K562 (cell line): ENCODE results near the gene PTH2. TPM values are rescaled to one million over a fixed set of nuclear protein-coding genes. Genes with fewer than 3 reads are reported as not detected.

Experiments used
- ASH1L ChIP-seq: fragments of 450-650 bp; IDR thresholded peaks from 2 replicates; pipeline ENCODE4 v1.6.1; 2018; ENCODE audit warnings: borderline replicate concordance, mild to moderate bottlenecking, low read depth; ENCODE audit not compliant: partially characterized antibody
- CBFB ChIP-seq: sonication (generic); formaldehyde crosslinking; IDR thresholded peaks from 2 replicates; pipeline ENCODE4 v1.4.0; 2020; ENCODE audit warnings: mild to moderate bottlenecking, missing genetic modification reagents
- CREB1 ChIP-seq, 2 experiments: sonication (generic) in 1 of 2; formaldehyde crosslinking in 1 of 2; IDR thresholded peaks; 2 replicates each; pipeline versions ENCODE4 v1.6.1 to v1.8.0; 2012 to 2022; ENCODE audit warnings: inconsistent platforms in 1 of 2, mild to moderate bottlenecking in 1 of 2, missing genetic modification reagents in 1 of 2, moderate library complexity in 1 of 2
- L3MBTL2 ChIP-seq: fragments of 450-650 bp; IDR thresholded peaks from 2 replicates; pipeline ENCODE4 v1.6.1; 2016; ENCODE audit warnings: mild to moderate bottlenecking, moderate library complexity
- MECOM ChIP-seq: fragments of 250-450 bp; sonication (Bioruptor Pico); IDR thresholded peaks from 2 replicates; pipeline ENCODE4 v1.8.0; 2022; ENCODE audit warnings: inconsistent platforms
- MYNN ChIP-seq, 2 experiments: sonication (generic); formaldehyde crosslinking in 1 of 2; IDR thresholded peaks; 2 replicates each; pipeline versions ENCODE4 v1.5.0 to v1.6.1; 2016 to 2020; ENCODE audit warnings: antibody characterized with exemption in 1 of 2, missing genetic modification reagents in 1 of 2
- RBBP5 ChIP-seq: fragments of 200-600 bp; sonication (generic); IDR thresholded peaks from 2 replicates; pipeline ENCODE4 v1.6.1; 2012; ENCODE audit warnings: borderline replicate concordance, mild to moderate bottlenecking, low read length, control low read depth, inconsistent platforms; ENCODE audit not compliant: insufficient read depth, poor library complexity, severe bottlenecking
- RNF2 ChIP-seq: sonication (generic); IDR thresholded peaks from 2 replicates; pipeline ENCODE4 v1.6.1; 2016
- SMAD1 ChIP-seq: fragments of 150-350 bp; IDR thresholded peaks from 2 replicates; pipeline ENCODE4 v1.6.1; 2014; ENCODE audit warnings: low read length, low read depth; ENCODE audit not compliant: partially characterized antibody
- WHSC1 ChIP-seq: IDR thresholded peaks from one replicate; pipeline ENCODE4 v1.6.1; 2012; ENCODE audit warnings: low read length, control low read depth, inconsistent platforms
- ZBTB2 ChIP-seq: fragments of 450-650 bp; IDR thresholded peaks from 2 replicates; pipeline ENCODE4 v1.6.1; 2016; ENCODE audit warnings: antibody characterized with exemption
- ZNF274 ChIP-seq: IDR thresholded peaks from 2 replicates; pipeline ENCODE4 v1.6.1; 2011; ENCODE audit warnings: low read depth, mild to moderate bottlenecking, low read length, moderate library complexity, borderline replicate concordance
- ZNF354B ChIP-seq: fragments of 250-450 bp; sonication (Bioruptor Pico); IDR thresholded peaks from 2 replicates; pipeline ENCODE4 v1.4.0; 2020
- ZNF79 ChIP-seq: fragments of 250-450 bp; sonication (Bioruptor Pico); IDR thresholded peaks from 2 replicates; pipeline ENCODE4 v1.4.0; 2020; ENCODE audit warnings: low read depth, mild to moderate bottlenecking, moderate library complexity
- polyA plus RNA-seq, 8 experiments: library from polyadenylated mRNA; depleted of rRNA in 4 of 8; stranded (reverse) in 5 of 8; unstranded in 3 of 8; fragments of >200 nt; fragmentation: Nextera tagmentation in 2 of 8; fragmentation: Illumina TruSeq in 1 of 8; extraction: Ambion mirVana in 2 of 8; extraction: Trizol in 1 of 8; gene quantifications; 2 replicates each; pipeline versions ENCODE4 v1.2.1 to v1.2.3, GENCODE V29; 2011 to 2014; ENCODE audit warnings: inconsistent platforms in 1 of 8, missing spikeins in 1 of 8
- total RNA-seq, 7 experiments: library from RNA; depleted of rRNA in 6 of 7; stranded (reverse); fragments of >200 nt in 6 of 7; fragmentation: Illumina TruSeq in 2 of 7; extraction: Trizol in 2 of 7; gene quantifications; 2 replicates each; pipeline versions ENCODE4 v1.2.1 to v1.2.3, GENCODE V29; 2011 to 2021; ENCODE audit warnings: low replicate concordance in 1 of 7
- TF ChIP-seq, protein P1 (sequence below): fragments of 150-350 bp; conservative IDR thresholded peaks from 2 replicates; pipeline ENCODE4 v1.6.1; 2014; ENCODE audit warnings: low read length
- TF ChIP-seq, protein P2 (sequence below), 2 experiments: fragments of 450-650 bp in 1 of 2; sonication (generic) in 1 of 2; formaldehyde crosslinking in 1 of 2; IDR thresholded peaks in 1 of 2; conservative IDR thresholded peaks in 1 of 2; 2 replicates each; pipeline versions ENCODE4 v1.6.1 to v1.8.1; 2016 to 2023; ENCODE audit warnings: mild to moderate bottlenecking in 2 of 2, moderate library complexity in 2 of 2, inconsistent platforms in 1 of 2, missing genetic modification reagents in 1 of 2
- TF ChIP-seq, protein P3 (sequence below): fragments of 450-650 bp; IDR thresholded peaks from 2 replicates; pipeline ENCODE4 v1.6.1; 2014; ENCODE audit warnings: low read depth, mild to moderate bottlenecking, moderate library complexity, borderline replicate concordance
- TF ChIP-seq, protein P4 (sequence below): sonication (generic); formaldehyde crosslinking; IDR thresholded peaks from 2 replicates; pipeline ENCODE4 v1.9.0; 2022; ENCODE audit warnings: mild to moderate bottlenecking, missing genetic modification reagents

Gene PTH2
- total and polyA plus RNA-seq, 9 of the 15 experiments (the other 6 are each of a cell fraction or from before 2014, with no cell fraction given): 1.3 TPM; not detected in 8

- TF ChIP-seq, protein P1, sequence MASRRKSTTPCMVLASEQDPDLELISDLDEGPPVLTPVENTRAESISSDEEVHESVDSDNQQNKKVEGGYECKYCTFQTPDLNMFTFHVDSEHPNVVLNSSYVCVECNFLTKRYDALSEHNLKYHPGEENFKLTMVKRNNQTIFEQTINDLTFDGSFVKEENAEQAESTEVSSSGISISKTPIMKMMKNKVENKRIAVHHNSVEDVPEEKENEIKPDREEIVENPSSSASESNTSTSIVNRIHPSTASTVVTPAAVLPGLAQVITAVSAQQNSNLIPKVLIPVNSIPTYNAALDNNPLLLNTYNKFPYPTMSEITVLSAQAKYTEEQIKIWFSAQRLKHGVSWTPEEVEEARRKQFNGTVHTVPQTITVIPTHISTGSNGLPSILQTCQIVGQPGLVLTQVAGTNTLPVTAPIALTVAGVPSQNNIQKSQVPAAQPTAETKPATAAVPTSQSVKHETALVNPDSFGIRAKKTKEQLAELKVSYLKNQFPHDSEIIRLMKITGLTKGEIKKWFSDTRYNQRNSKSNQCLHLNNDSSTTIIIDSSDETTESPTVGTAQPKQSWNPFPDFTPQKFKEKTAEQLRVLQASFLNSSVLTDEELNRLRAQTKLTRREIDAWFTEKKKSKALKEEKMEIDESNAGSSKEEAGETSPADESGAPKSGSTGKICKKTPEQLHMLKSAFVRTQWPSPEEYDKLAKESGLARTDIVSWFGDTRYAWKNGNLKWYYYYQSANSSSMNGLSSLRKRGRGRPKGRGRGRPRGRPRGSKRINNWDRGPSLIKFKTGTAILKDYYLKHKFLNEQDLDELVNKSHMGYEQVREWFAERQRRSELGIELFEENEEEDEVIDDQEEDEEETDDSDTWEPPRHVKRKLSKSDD: no peak
- TF ChIP-seq ASH1L (no peak), CREB1 (IDR thresholded peaks at IDR 0.05) (no peak), CREB1 (CRISPR knock-in tag; IDR thresholded peaks at IDR 0.05) (peak; percentile 35; the same call in 1 of the 2 replicates), SMAD1 (no peak), ZNF79 (no peak), L3MBTL2 (peak; percentile 78), MYNN (IDR thresholded peaks at IDR 0.05) (peak; percentile 60; the same call in 1 of the 2 replicates), MYNN (CRISPR knock-in tag; IDR thresholded peaks at IDR 0.05) (no peak), WHSC1 (peak; percentile 35), RNF2 (no peak), CBFB (CRISPR knock-in tag) (peak; percentile 69; the same call in 1 of the 2 replicates), ZNF354B (CRISPR knock-in tag) (no peak), MECOM (CRISPR knock-in tag) (0 out of 2 replicates have a peak, but pooled peaks have one; percentile 32), ZNF274 (no peak), ZBTB2 (peak; percentile 56; the same call in 1 of the 2 replicates), RBBP5 (no peak)
- TF ChIP-seq, protein P2, sequence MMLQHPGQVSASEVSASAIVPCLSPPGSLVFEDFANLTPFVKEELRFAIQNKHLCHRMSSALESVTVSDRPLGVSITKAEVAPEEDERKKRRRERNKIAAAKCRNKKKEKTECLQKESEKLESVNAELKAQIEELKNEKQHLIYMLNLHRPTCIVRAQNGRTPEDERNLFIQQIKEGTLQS (IDR thresholded peaks at IDR 0.05): 0 out of 2 replicates have a peak, but pooled peaks have one; percentile 6
- TF ChIP-seq, protein P2 (CRISPR knock-in tag; conservative IDR thresholded peaks at IDR 0.05): no peak
- TF ChIP-seq, protein P3, sequence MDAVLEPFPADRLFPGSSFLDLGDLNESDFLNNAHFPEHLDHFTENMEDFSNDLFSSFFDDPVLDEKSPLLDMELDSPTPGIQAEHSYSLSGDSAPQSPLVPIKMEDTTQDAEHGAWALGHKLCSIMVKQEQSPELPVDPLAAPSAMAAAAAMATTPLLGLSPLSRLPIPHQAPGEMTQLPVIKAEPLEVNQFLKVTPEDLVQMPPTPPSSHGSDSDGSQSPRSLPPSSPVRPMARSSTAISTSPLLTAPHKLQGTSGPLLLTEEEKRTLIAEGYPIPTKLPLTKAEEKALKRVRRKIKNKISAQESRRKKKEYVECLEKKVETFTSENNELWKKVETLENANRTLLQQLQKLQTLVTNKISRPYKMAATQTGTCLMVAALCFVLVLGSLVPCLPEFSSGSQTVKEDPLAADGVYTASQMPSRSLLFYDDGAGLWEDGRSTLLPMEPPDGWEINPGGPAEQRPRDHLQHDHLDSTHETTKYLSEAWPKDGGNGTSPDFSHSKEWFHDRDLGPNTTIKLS: no peak
- TF ChIP-seq, protein P4, sequence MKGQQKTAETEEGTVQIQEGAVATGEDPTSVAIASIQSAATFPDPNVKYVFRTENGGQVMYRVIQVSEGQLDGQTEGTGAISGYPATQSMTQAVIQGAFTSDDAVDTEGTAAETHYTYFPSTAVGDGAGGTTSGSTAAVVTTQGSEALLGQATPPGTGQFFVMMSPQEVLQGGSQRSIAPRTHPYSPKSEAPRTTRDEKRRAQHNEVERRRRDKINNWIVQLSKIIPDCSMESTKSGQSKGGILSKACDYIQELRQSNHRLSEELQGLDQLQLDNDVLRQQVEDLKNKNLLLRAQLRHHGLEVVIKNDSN (CRISPR knock-in tag): peak; percentile 75
Measured at GRCh38 chr19:49430678-49431329, 7.6 kb upstream of the PTH2 start (continued).
